H9 (cell line): ENCODE measurements around the gene MICAL2. TPM values are rescaled to one million over a fixed set of nuclear protein-coding genes. Genes with fewer than 3 reads are reported as not detected.

Experiments
- DNase-seq: peaks from one replicate; pipeline ENCODE4 v3.0.0-alpha.2; 2017
- H2AFZ ChIP-seq: one replicate; pipeline ENCODE4 v1.6.1; 2013; ENCODE audit warnings: mild to moderate bottlenecking, low read length, control low read depth, moderate library complexity
- H2AK5ac ChIP-seq: 2 replicates; pipeline ENCODE4 v1.6.1; 2013; ENCODE audit warnings: low read length, control low read depth, mixed read lengths; ENCODE audit not compliant: insufficient read length
- H2BK120ac ChIP-seq: one replicate; pipeline ENCODE4 v1.6.1; 2013; ENCODE audit warnings: low read depth, mild to moderate bottlenecking, low read length, control low read depth, inconsistent platforms; ENCODE audit not compliant: poor library complexity, severe bottlenecking
- H2BK12ac ChIP-seq: 2 replicates; pipeline ENCODE4 v1.6.1; 2013; ENCODE audit warnings: low read length, control low read depth, mixed read lengths, low read depth; ENCODE audit not compliant: insufficient read length
- H2BK15ac ChIP-seq: 2 replicates; pipeline ENCODE4 v1.6.1; 2013; ENCODE audit warnings: low read depth, low read length, control low read depth
- H2BK20ac ChIP-seq: one replicate; pipeline ENCODE4 v1.6.1; 2013; ENCODE audit warnings: low read depth, mild to moderate bottlenecking, low read length, control low read depth, inconsistent platforms; ENCODE audit not compliant: poor library complexity, severe bottlenecking
- H2BK5ac ChIP-seq: 2 replicates; pipeline ENCODE4 v1.6.1; 2013; ENCODE audit warnings: low read length, control low read depth, mixed read lengths; ENCODE audit not compliant: insufficient read length
- H3K14ac ChIP-seq: 2 replicates; pipeline ENCODE4 v1.6.1; 2013; ENCODE audit warnings: low read length, control low read depth; ENCODE audit not compliant: insufficient read depth
- H3K18ac ChIP-seq: 2 replicates; pipeline ENCODE4 v1.6.1; 2013; ENCODE audit warnings: low read depth, mild to moderate bottlenecking, mixed read lengths, low read length, control low read depth; ENCODE audit not compliant: insufficient read length
- H3K23ac ChIP-seq: 2 replicates; pipeline ENCODE4 v1.6.1; 2013; ENCODE audit warnings: low read length, control low read depth, mixed read lengths, low read depth; ENCODE audit not compliant: insufficient read length
- H3K23me2 ChIP-seq: 2 replicates; pipeline ENCODE4 v1.6.1; 2013; ENCODE audit warnings: low read depth, mild to moderate bottlenecking, mixed read lengths, low read length, control low read depth; ENCODE audit not compliant: insufficient read length, poor library complexity, severe bottlenecking
- H3K27ac ChIP-seq: 2 replicates; pipeline ENCODE4 v1.5.1; 2013; ENCODE audit warnings: low read length, control low read depth, mixed read lengths, low read depth; ENCODE audit not compliant: insufficient read length
- H3K27me3 ChIP-seq: 2 replicates; pipeline ENCODE4 v1.6.1; 2013; ENCODE audit warnings: low read length, control low read depth, inconsistent platforms; ENCODE audit not compliant: insufficient read depth
- H3K4ac ChIP-seq: 2 replicates; pipeline ENCODE4 v1.6.1; 2013; ENCODE audit warnings: low read depth, mild to moderate bottlenecking, control low read depth, inconsistent platforms, low read length, moderate library complexity
- H3K4me1 ChIP-seq: 2 replicates; pipeline ENCODE4 v1.6.1; 2013; ENCODE audit warnings: low read length, control low read depth, inconsistent platforms; ENCODE audit not compliant: insufficient read depth
- H3K4me2 ChIP-seq: 2 replicates; pipeline ENCODE4 v1.6.1; 2013; ENCODE audit warnings: low read length, control low read depth, mixed read lengths; ENCODE audit not compliant: insufficient read length, insufficient read depth
- H3K56ac ChIP-seq: 2 replicates; pipeline ENCODE4 v1.6.1; 2013; ENCODE audit warnings: low read depth, mild to moderate bottlenecking, mixed read lengths, low read length, control low read depth; ENCODE audit not compliant: insufficient read length
- H3K79me1 ChIP-seq: 2 replicates; pipeline ENCODE4 v1.6.1; 2013; ENCODE audit warnings: low read depth, mild to moderate bottlenecking, moderate library complexity, low read length, control low read depth, inconsistent platforms; ENCODE audit not compliant: insufficient read depth, poor library complexity, severe bottlenecking
- H3K79me2 ChIP-seq: 2 replicates; pipeline ENCODE4 v1.6.1; 2013; ENCODE audit warnings: low read length, control low read depth, inconsistent platforms; ENCODE audit not compliant: insufficient read depth
- H3K9ac ChIP-seq: 2 replicates; pipeline ENCODE4 v1.6.1; 2013; ENCODE audit warnings: low read length, control low read depth, mixed read lengths; ENCODE audit not compliant: insufficient read length; ENCODE audit errors: extremely low read depth
- H3K9me3 ChIP-seq: one replicate; pipeline ENCODE4 v1.6.1; 2013; ENCODE audit warnings: low read depth, low read length, inconsistent platforms; ENCODE audit not compliant: control insufficient read depth
- H3T11ph ChIP-seq: one replicate; pipeline ENCODE4 v1.6.1; 2013; ENCODE audit warnings: mild to moderate bottlenecking, low read length, control low read depth, inconsistent platforms
- H4K20me1 ChIP-seq: one replicate; pipeline ENCODE4 v1.6.1; 2013; ENCODE audit not compliant: control insufficient read depth, insufficient read length, insufficient read depth
- H4K5ac ChIP-seq: 2 replicates; pipeline ENCODE4 v1.6.1; 2013; ENCODE audit warnings: low read depth, mild to moderate bottlenecking, mixed read lengths, low read length, control low read depth; ENCODE audit not compliant: insufficient read length
- H4K8ac ChIP-seq: replicated peaks from 2 replicates; pipeline ENCODE4 v1.6.1; 2013; ENCODE audit warnings: low read length, control low read depth, mixed read lengths, low read depth; ENCODE audit not compliant: insufficient read length
- H4K91ac ChIP-seq: 2 replicates; pipeline ENCODE4 v1.6.1; 2013; ENCODE audit warnings: low read depth, mild to moderate bottlenecking, moderate library complexity, mixed read lengths, low read length, control low read depth; ENCODE audit not compliant: insufficient read length
- H3K27ac Mint-ChIP-seq, 3 experiments: 2 replicates in 2 of 3; 3 replicates in 1 of 3; pipeline ENCODE4 v1.8.0; 2020 to 2021; ENCODE audit warnings: mixed read lengths in 3 of 3, mild to moderate bottlenecking in 1 of 3, moderate library complexity in 1 of 3
- H3K27me3 Mint-ChIP-seq: 2 replicates; pipeline ENCODE4 v1.8.0; 2021; ENCODE audit warnings: low read depth, mild to moderate bottlenecking, moderate library complexity, mixed read lengths
- H3K36me3 Mint-ChIP-seq, 3 experiments: 2 replicates in 2 of 3; 3 replicates in 1 of 3; pipeline ENCODE4 v1.8.0; 2020 to 2021; ENCODE audit warnings: low read depth in 3 of 3, mixed read lengths in 3 of 3; ENCODE audit not compliant: insufficient read depth in 1 of 3
- H3K4me1 Mint-ChIP-seq, 2 experiments: 2 replicates each; pipeline ENCODE4 v1.8.0; 2020; ENCODE audit warnings: mixed read lengths in 2 of 2
- H3K4me3 Mint-ChIP-seq, 2 experiments: 2 replicates in 1 of 2; 3 replicates in 1 of 2; pipeline ENCODE4 v1.8.0; 2020 to 2021; ENCODE audit warnings: mild to moderate bottlenecking in 2 of 2, mixed read lengths in 2 of 2, moderate library complexity in 1 of 2
- H3K9me3 Mint-ChIP-seq, 2 experiments: 2 replicates in 1 of 2; 3 replicates in 1 of 2; pipeline ENCODE4 v1.8.0; 2020; ENCODE audit warnings: mild to moderate bottlenecking in 2 of 2, mixed read lengths in 2 of 2, moderate library complexity in 1 of 2
- WGBS: extraction: QIAGEN DNeasy Blood & Tissue Kit; methylation state at CpG from one replicate; pipeline ENCODE4 v1.1.7; 2013; ENCODE audit warnings: missing lambda C conversion rate, low lambda C conversion rate, mixed read lengths; ENCODE audit not compliant: insufficient read length; ENCODE audit errors: extremely low coverage; 5-methylcytosine and 5-hydroxymethylcytosine counted together
- total RNA-seq: library from RNA; stranded (reverse); gene quantifications from 2 replicates; pipeline ENCODE4 v1.2.1, GENCODE V29; 2021
- TF ChIP-seq, protein P1 (sequence below): fragments of 200-600 bp; sonication (generic); conservative IDR thresholded peaks from 3 replicates; pipeline ENCODE4 v1.8.0; 2021; ENCODE audit warnings: antibody characterized with exemption, mild to moderate bottlenecking

Gene MICAL2
- total RNA-seq, 1 experiment from 2014 or later: 4.7 TPM

- no peaks in the 10 kb centered on the region for H4K20me1 ChIP-seq
- no peak overlapping the region for H3K4ac ChIP-seq
- H3K14ac ChIP-seq: no peak overlapping the region
- Mint-ChIP-seq H3K27ac (no peak overlapping the region), H3K4me3 (no peak overlapping the region), H3K36me3 (no peaks in the 10 kb centered on the region), H3K27me3 (peaks cover 1% of the 10 kb centered on the region; the same call in 1 of the 2 replicates), H3K4me1 (no peaks in the 10 kb centered on the region), H3K9me3 (no peaks in the 10 kb centered on the region; a peak in 1 of 5 replicates)
- no peak overlapping the region for H2BK15ac ChIP-seq
- no peaks in the 10 kb centered on the region for H3K23me2 ChIP-seq
- H3T11ph ChIP-seq: no peak overlapping the region
- H3K79me2 ChIP-seq: no peaks in the 10 kb centered on the region
- H3K4me1 ChIP-seq: no peaks in the 10 kb centered on the region
- H3K9ac ChIP-seq: no peak overlapping the region
- H2BK20ac ChIP-seq: no peak overlapping the region
- H3K27me3 ChIP-seq: no peaks in the 10 kb centered on the region
- no peak overlapping the region for H4K8ac ChIP-seq
- H2AFZ ChIP-seq: no peak overlapping the region
- no peak overlapping the region for H2BK5ac ChIP-seq
- no peak overlapping the region for H3K27ac ChIP-seq
- no peak for DNase-seq
- H3K79me1 ChIP-seq: no peaks in the 10 kb centered on the region
- H3K56ac ChIP-seq: no peak overlapping the region
- TF ChIP-seq, protein P1, sequence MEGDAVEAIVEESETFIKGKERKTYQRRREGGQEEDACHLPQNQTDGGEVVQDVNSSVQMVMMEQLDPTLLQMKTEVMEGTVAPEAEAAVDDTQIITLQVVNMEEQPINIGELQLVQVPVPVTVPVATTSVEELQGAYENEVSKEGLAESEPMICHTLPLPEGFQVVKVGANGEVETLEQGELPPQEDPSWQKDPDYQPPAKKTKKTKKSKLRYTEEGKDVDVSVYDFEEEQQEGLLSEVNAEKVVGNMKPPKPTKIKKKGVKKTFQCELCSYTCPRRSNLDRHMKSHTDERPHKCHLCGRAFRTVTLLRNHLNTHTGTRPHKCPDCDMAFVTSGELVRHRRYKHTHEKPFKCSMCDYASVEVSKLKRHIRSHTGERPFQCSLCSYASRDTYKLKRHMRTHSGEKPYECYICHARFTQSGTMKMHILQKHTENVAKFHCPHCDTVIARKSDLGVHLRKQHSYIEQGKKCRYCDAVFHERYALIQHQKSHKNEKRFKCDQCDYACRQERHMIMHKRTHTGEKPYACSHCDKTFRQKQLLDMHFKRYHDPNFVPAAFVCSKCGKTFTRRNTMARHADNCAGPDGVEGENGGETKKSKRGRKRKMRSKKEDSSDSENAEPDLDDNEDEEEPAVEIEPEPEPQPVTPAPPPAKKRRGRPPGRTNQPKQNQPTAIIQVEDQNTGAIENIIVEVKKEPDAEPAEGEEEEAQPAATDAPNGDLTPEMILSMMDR: no peak
- H2BK12ac ChIP-seq: no peak overlapping the region
- H4K91ac ChIP-seq: no peak overlapping the region
- no peak overlapping the region for H2AK5ac ChIP-seq
- no peaks in the 10 kb centered on the region for H3K9me3 ChIP-seq
- no peak overlapping the region for H3K23ac ChIP-seq
- H3K4me2 ChIP-seq: no peak overlapping the region
- no peak overlapping the region for H2BK120ac ChIP-seq
- WGBS: no CpG with 5 or more reads among the region's 10 CpGs
- H4K5ac ChIP-seq: no peak overlapping the region
- no peak overlapping the region for H3K18ac ChIP-seq
Measured at GRCh38 chr11:12150831-12151382, 40.5 kb downstream of the MICAL2 start.
